Ishikawa (cell line): ENCODE data around the gene MYO1A.

Experiments
- EP300 ChIP-seq: IDR thresholded peaks from 2 replicates; pipeline ENCODE4 v1.6.1; 2012; ENCODE audit warnings: borderline replicate concordance
- FOXM1 ChIP-seq: IDR thresholded peaks from 2 replicates; pipeline ENCODE4 v1.6.1; 2012; ENCODE audit warnings: low read depth, borderline replicate concordance
- TCF12 ChIP-seq: IDR thresholded peaks from 2 replicates; pipeline ENCODE4 v1.6.1; 2012; ENCODE audit warnings: low read depth
- TEAD4 ChIP-seq: IDR thresholded peaks from 2 replicates; pipeline ENCODE4 v1.6.1; 2012
- USF1 ChIP-seq: IDR thresholded peaks from 2 replicates; pipeline ENCODE4 v1.6.1; 2012

GRCh38 chr12:57090490-57090889 lies 40.6 kb upstream of the MYO1A start:
- TF ChIP-seq USF1, result no peak
- no peak for TF ChIP-seq EP300
- TF ChIP-seq TEAD4, result no peak
- no peak for TF ChIP-seq TCF12
- no peak for TF ChIP-seq FOXM1
